Heart left ventricle (tissue), 13 donors: ENCODE data around the gene GAGE2A.
"Not testable (repeated sequence)": the region's sequence is repeated elsewhere in the genome, so short reads cannot be mapped to it uniquely, and the experiment has no call there.

Experiments used
- POLR2A ChIP-seq, 2 donors: fragments of 450-650 bp; IDR thresholded peaks; one replicate each; pipeline ENCODE4 v1.6.1; 2017; ENCODE audit warnings: antibody characterized with exemption in 2 of 2, mild to moderate bottlenecking in 2 of 2, moderate library complexity in 2 of 2
- TF ChIP-seq, protein P1 (sequence below), 12 donors: fragments of 200-600 bp; sonication (generic) in 4 of 12; IDR thresholded peaks; one replicate each; pipeline versions ENCODE4 v1.5.0 to v1.8.0; 2018 to 2022; ENCODE audit warnings: antibody characterized with exemption in 12 of 12, mild to moderate bottlenecking in 5 of 12
- donor health status: ischemic (EF 13 %, LVEDD 7.1; RV severe dilation, severe dysfunction).
- donor health status: DM: no; HTN: yes; CAD: no.
- donor health status: DM: no; HTN: no; CAD: no.
- donor health status: ischemic (EF 25% LVEDD 6.9; RV normal size, moderate dysfunction).
- donor health status: ischemic (EF 25% LVEDD 5.7; RV mildly dilated, moderate dysfunction).
- donor health status: ischemic (EF 35%, LVEDD 5.7; RV mildly dilated, moderate dysfunction).
- donor health status: nonischemic (EF 11% LVEDD 7.7; RV severe dilation, severe dysfunction).
- donor health status: DM: yes; HTN: yes; CAD: no.
- donor health status: PGD.
- donor health status: ischemic (EF 29% LVEDD 5.4; RV normal size, mild dysfunction).
- donor health status: nonischemic (EF 23%, LVEDD 6.1; RV moderate dilation, normal function).

DNA sequence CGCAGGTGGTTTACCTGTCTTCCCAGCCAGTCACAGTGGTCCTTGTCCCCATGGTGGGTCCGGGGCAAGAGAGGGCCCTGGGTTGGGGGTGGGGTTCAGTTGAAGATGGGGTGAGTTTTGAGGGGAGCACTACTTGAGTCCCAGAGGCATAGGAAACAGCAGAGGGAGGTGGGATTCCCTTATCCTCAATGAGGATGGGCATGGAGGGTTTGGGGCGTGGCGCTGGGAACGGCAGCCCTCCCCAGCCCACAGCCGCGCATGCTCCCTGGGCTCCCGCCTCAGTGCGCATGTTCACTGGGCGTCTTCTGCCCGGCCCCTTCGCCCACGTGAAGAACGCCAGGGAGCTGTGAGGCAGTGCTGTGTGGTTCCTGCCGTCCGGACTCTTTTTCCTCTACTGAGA lies 28.8 kb upstream of the GAGE2A start, which contains the start of gene GAGE12F:
- TF ChIP-seq, protein P1, sequence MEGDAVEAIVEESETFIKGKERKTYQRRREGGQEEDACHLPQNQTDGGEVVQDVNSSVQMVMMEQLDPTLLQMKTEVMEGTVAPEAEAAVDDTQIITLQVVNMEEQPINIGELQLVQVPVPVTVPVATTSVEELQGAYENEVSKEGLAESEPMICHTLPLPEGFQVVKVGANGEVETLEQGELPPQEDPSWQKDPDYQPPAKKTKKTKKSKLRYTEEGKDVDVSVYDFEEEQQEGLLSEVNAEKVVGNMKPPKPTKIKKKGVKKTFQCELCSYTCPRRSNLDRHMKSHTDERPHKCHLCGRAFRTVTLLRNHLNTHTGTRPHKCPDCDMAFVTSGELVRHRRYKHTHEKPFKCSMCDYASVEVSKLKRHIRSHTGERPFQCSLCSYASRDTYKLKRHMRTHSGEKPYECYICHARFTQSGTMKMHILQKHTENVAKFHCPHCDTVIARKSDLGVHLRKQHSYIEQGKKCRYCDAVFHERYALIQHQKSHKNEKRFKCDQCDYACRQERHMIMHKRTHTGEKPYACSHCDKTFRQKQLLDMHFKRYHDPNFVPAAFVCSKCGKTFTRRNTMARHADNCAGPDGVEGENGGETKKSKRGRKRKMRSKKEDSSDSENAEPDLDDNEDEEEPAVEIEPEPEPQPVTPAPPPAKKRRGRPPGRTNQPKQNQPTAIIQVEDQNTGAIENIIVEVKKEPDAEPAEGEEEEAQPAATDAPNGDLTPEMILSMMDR (IDR thresholded peaks at IDR 0.05) = not testable (repeated sequence)
- not testable (repeated sequence) for TF ChIP-seq POLR2A (IDR thresholded peaks at IDR 0.05)
